ENCODE measurements around the gene RHOG.
"Not testable (repeated sequence)": the region's sequence is repeated elsewhere in the genome, so short reads cannot be mapped to it uniquely, and the experiment has no call there.

DNA sequence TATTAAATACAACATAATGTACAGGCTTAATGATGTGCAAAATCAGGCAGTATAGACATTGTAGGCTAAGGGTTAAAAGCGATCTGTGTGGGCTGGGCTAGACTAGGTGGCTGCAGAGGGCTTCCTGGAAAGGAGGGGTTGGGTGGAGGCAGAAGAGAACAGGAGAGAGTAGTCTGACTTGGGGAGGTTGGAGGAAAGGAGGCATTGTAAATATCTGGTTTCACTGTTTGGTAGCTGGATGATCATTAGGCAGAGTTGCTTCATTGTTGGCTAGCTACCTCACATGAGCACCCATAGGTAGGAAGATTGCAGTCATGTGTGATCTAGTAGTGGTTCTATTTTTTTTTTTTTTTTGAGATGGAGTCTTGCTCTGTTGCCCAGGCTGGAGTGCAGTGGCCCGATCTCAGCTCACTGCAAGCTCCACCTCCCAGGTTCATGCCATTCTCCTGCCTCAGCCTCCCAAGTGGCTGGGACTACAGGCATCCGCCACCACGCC, 20.2 kb upstream of the RHOG start:
- TF ChIP-seq, protein P1, sequence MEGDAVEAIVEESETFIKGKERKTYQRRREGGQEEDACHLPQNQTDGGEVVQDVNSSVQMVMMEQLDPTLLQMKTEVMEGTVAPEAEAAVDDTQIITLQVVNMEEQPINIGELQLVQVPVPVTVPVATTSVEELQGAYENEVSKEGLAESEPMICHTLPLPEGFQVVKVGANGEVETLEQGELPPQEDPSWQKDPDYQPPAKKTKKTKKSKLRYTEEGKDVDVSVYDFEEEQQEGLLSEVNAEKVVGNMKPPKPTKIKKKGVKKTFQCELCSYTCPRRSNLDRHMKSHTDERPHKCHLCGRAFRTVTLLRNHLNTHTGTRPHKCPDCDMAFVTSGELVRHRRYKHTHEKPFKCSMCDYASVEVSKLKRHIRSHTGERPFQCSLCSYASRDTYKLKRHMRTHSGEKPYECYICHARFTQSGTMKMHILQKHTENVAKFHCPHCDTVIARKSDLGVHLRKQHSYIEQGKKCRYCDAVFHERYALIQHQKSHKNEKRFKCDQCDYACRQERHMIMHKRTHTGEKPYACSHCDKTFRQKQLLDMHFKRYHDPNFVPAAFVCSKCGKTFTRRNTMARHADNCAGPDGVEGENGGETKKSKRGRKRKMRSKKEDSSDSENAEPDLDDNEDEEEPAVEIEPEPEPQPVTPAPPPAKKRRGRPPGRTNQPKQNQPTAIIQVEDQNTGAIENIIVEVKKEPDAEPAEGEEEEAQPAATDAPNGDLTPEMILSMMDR (conservative IDR thresholded peaks at IDR 0.05), result not testable (repeated sequence)
- not testable (repeated sequence) for TF ChIP-seq EZH2 (IDR thresholded peaks at IDR 0.05; ENCODE audit: low read depth)
